GM18498 (cell line): Measurements from ENCODE around the gene ZNF483.
"Not testable (repeated sequence)": the region's sequence is repeated elsewhere in the genome, so short reads cannot be mapped to it uniquely, and the experiment has no call there.

Source experiments
- ATAC-seq: cut with Tn5 transposase; IDR thresholded peaks from one replicate; pipeline ENCODE4 v1.9.1; 2021; ENCODE audit warnings: mild to moderate bottlenecking, moderate library complexity; ENCODE audit not compliant: unreplicated experiment

Gene ZNF483

GRCh38 chr9:111542497-111543254 lies 17.7 kb downstream of the ZNF483 start:
- ATAC-seq = no peak

GRCh38 chr9:111548623-111549022 lies 23.6 kb downstream of the ZNF483 start:
- no peak for ATAC-seq

- not testable (repeated sequence) for ATAC-seq
Measured at GRCh38 chr9:111555425-111555824, 30.4 kb downstream of the ZNF483 start.

GRCh38 chr9:111559000-111559610 lies 34.1 kb downstream of the ZNF483 start:
- no peak for ATAC-seq

GRCh38 chr9:111561165-111561719 lies 36.3 kb downstream of the ZNF483 start:
- ATAC-seq = no peak

GRCh38 chr9:111566234-111566633 lies 41.3 kb downstream of the ZNF483 start:
- ATAC-seq = no peak

- not testable (repeated sequence) for ATAC-seq
Measured at GRCh38 chr9:111568127-111568526, 43.1 kb downstream of the ZNF483 start.

- no peak for ATAC-seq
Measured at GRCh38 chr9:111572950-111573604, 48.1 kb downstream of the ZNF483 start.

- ATAC-seq = no peak
Measured at GRCh38 chr9:111582888-111583287, 57.9 kb downstream of the ZNF483 start.

- ATAC-seq = no peak
Measured at GRCh38 chr9:111586378-111586777, 61.4 kb downstream of the ZNF483 start.

GRCh38 chr9:111588846-111589245 lies 63.9 kb downstream of the ZNF483 start:
- ATAC-seq = no peak

- ATAC-seq = peak; percentile 61
Measured at GRCh38 chr9:111597852-111598732, 73.1 kb downstream of the ZNF483 start.

- peak; percentile 7 for ATAC-seq
Measured at GRCh38 chr9:111598733-111599091, 73.7 kb downstream of the ZNF483 start.

- ATAC-seq = no peak
Measured at GRCh38 chr9:111599092-111599954, 74.3 kb downstream of the ZNF483 start, which contains the start of gene PTGR1. Gene PTGR1, minus strand, starts transcription at chr9:111599647. Its CDS starts 2,225 bp downstream, at chr9:111597422.

GRCh38 chr9:111599955-111600343 lies 75.0 kb downstream of the ZNF483 start:
- ATAC-seq = no peak

GRCh38 chr9:111601237-111602018 lies 76.4 kb downstream of the ZNF483 start:
- no peak for ATAC-seq

- no peak for ATAC-seq
Measured at GRCh38 chr9:111603041-111603440, 78.1 kb downstream of the ZNF483 start.

- no peak for ATAC-seq
Measured at GRCh38 chr9:111604054-111604615, 79.2 kb downstream of the ZNF483 start.
